K562 (cell line): ENCODE results near the gene SEMA6B. TPM values are rescaled to one million over a fixed set of nuclear protein-coding genes. Genes with fewer than 3 reads are reported as not detected.

ENCODE experiments used
- ATAC-seq: fragments of 200-7000 bp; cut with Tn5 transposase; 3 replicates; pipeline ENCODE4 v1.9.1; 2020; ENCODE audit warnings: moderate library complexity
- BruUV-seq: library from RNA; stranded (reverse); fragments of 400-500 nt; replicated peaks from 2 replicates; lab custom pipeline; 2021; lab: Mats Ljungman, UMichigan
- CTCF ChIA-PET: fragments of 300-600 bp; formaldehyde crosslinking; extraction: SDS; loops from one replicate; lab custom pipeline; 2021; ENCODE audit warnings: low intra/inter-chr PET ratio; lab: Yijun Ruan, JAX
- POLR2A ChIA-PET: fragments of 300-600, 350-650 bp; sonication (Branson Sonifier 250); formaldehyde crosslinking; extraction: SDS; loops from one replicate; lab custom pipeline; 2021; ENCODE audit warnings: antibody characterized with exemption, inconsistent platforms; lab: Yijun Ruan, JAX
- DNase-seq, 4 experiments: peaks; one replicate each; pipeline versions ENCODE4 v3.0.0 to v3.0.0-alpha.2; 2011 to 2018; ENCODE audit warnings: low spot score in 3 of 4, mixed read lengths in 3 of 4; ENCODE audit errors: extremely low read depth in 1 of 4
- FAIRE-seq: peaks from 2 replicates; lab custom pipeline; 2011; peaks lifted over from hg19 to GRCh38; lab: Jason Lieb, UNC
- H2AFZ ChIP-seq: 2 replicates; pipeline ENCODE4 v1.6.0; 2011; ENCODE audit warnings: low read depth, low read length, control low read depth, inconsistent platforms
- H3K27ac ChIP-seq: fragments of 200-600 bp; 3 replicates; pipeline ENCODE4 v1.8.0; 2011; ENCODE audit warnings: low read depth, mild to moderate bottlenecking, control low read depth, inconsistent platforms, low read length, moderate library complexity, mixed read lengths; ENCODE audit errors: extremely low read depth
- H3K27me3 ChIP-seq, 2 experiments: fragments of 300-600 bp in 1 of 2; 2 replicates in 1 of 2; 3 replicates in 1 of 2; pipeline versions ENCODE4 v1.6.0 to v1.8.0; 2011; ENCODE audit warnings: inconsistent platforms in 2 of 2, low read length in 2 of 2, mild to moderate bottlenecking in 1 of 2, mixed read lengths in 1 of 2, moderate library complexity in 1 of 2; ENCODE audit not compliant: control insufficient read depth in 2 of 2, insufficient read depth in 2 of 2
- H3K36me3 ChIP-seq: fragments of 300-600 bp; 3 replicates; pipeline ENCODE4 v1.8.0; 2011; ENCODE audit warnings: mild to moderate bottlenecking, low read length, inconsistent platforms; ENCODE audit not compliant: control insufficient read depth, insufficient read depth
- H3K4me1 ChIP-seq, 2 experiments: fragments of 200-600 bp in 1 of 2; replicated peaks in 1 of 2; 2 replicates in 1 of 2; 3 replicates in 1 of 2; pipeline versions ENCODE4 v1.5.1 to v1.8.0; 2011; ENCODE audit warnings: inconsistent platforms in 2 of 2, low read length in 2 of 2, mild to moderate bottlenecking in 1 of 2, mixed read lengths in 1 of 2, moderate library complexity in 1 of 2; ENCODE audit not compliant: control insufficient read depth in 2 of 2, insufficient read depth in 2 of 2
- H3K4me2 ChIP-seq: 2 replicates; pipeline ENCODE4 v1.6.1; 2011; ENCODE audit warnings: low read length, control low read depth, inconsistent platforms, mixed read lengths; ENCODE audit not compliant: insufficient read depth
- H3K4me3 ChIP-seq: fragments of 200-600 bp; sonication (generic), shearing (Covaris generic); 2 replicates; pipeline ENCODE4 v1.5.1; 2016; ENCODE audit warnings: control low read depth, inconsistent platforms
- H3K79me2 ChIP-seq: fragments of 200-600 bp; 3 replicates; pipeline ENCODE4 v1.8.0; 2011; ENCODE audit warnings: low read length, inconsistent platforms; ENCODE audit not compliant: control insufficient read depth, insufficient read depth
- H3K9ac ChIP-seq, 2 experiments: 2 replicates each; pipeline versions ENCODE4 v1.6.0 to v1.6.1; 2011; ENCODE audit warnings: low read depth in 2 of 2, low read length in 2 of 2, control low read depth in 1 of 2, inconsistent platforms in 1 of 2, mild to moderate bottlenecking in 1 of 2, mixed read lengths in 1 of 2; ENCODE audit not compliant: insufficient read depth in 1 of 2
- H3K9me1 ChIP-seq: one replicate; pipeline ENCODE4 v1.6.0; 2011; ENCODE audit warnings: inconsistent platforms, mild to moderate bottlenecking, low read length, moderate library complexity; ENCODE audit not compliant: control insufficient read depth, insufficient read depth
- H3K9me3 ChIP-seq: replicated peaks from 2 replicates; pipeline ENCODE4 v1.5.1; 2011; ENCODE audit warnings: low read depth, low read length, inconsistent platforms; ENCODE audit not compliant: control insufficient read depth, insufficient read depth
- H4K20me1 ChIP-seq: replicated peaks from 2 replicates; pipeline ENCODE4 v1.6.1; 2011; ENCODE audit warnings: low read length, inconsistent platforms, mixed read lengths; ENCODE audit not compliant: control insufficient read depth, insufficient read depth
- BDP1 ChIP-seq: IDR thresholded peaks from 3 replicates; pipeline ENCODE4 v1.6.1; 2011; ENCODE audit not compliant: insufficient read length, insufficient read depth
- CREM ChIP-seq: IDR thresholded peaks from 2 replicates; pipeline ENCODE4 v1.6.1; 2014; ENCODE audit warnings: antibody characterized with exemption, low read depth
- HMGN3 ChIP-seq: IDR thresholded peaks from 2 replicates; pipeline ENCODE4 v1.6.1; 2011; ENCODE audit warnings: borderline replicate concordance, low read depth, mild to moderate bottlenecking, mixed read lengths, low read length; ENCODE audit not compliant: insufficient read length; ENCODE audit errors: extremely low read depth
- MEF2A ChIP-seq: IDR thresholded peaks from 2 replicates; pipeline ENCODE4 v1.6.1; 2011; ENCODE audit warnings: low read depth, mild to moderate bottlenecking, low read length, moderate library complexity; ENCODE audit not compliant: control insufficient read depth
- NRF1 ChIP-seq, 2 experiments: fragments of 450-650 bp; IDR thresholded peaks in 1 of 2; conservative IDR thresholded peaks in 1 of 2; 2 replicates each; pipeline ENCODE4 v1.6.1; 2014; ENCODE audit warnings: mild to moderate bottlenecking in 2 of 2
- PHF8 ChIP-seq: fragments of 200-600 bp; sonication (generic); IDR thresholded peaks from 2 replicates; pipeline ENCODE4 v1.6.1; 2012; ENCODE audit warnings: mixed run types, mild to moderate bottlenecking, inconsistent platforms, low read length, moderate library complexity, borderline replicate concordance
- RCOR1 ChIP-seq, 2 experiments: IDR thresholded peaks; 2 replicates each; pipeline ENCODE4 v1.6.1; 2012; ENCODE audit warnings: low read depth in 2 of 2, low read length in 2 of 2, borderline replicate concordance in 1 of 2, improper control_type of control experiment in 1 of 2
- SAP30 ChIP-seq: fragments of 200-600 bp; sonication (generic); IDR thresholded peaks from 2 replicates; pipeline ENCODE4 v1.6.1; 2012; ENCODE audit warnings: borderline replicate concordance, low read depth, mild to moderate bottlenecking, moderate library complexity, low read length, control low read depth, inconsistent platforms; ENCODE audit not compliant: insufficient read depth, poor library complexity, severe bottlenecking
- SMARCA5 ChIP-seq: fragments of 450-650 bp; IDR thresholded peaks from 2 replicates; pipeline ENCODE4 v1.6.1; 2016
- USF1 ChIP-seq: sonication (generic); formaldehyde crosslinking; IDR thresholded peaks from 2 replicates; pipeline ENCODE4 v1.9.0; 2022; ENCODE audit warnings: mild to moderate bottlenecking, missing genetic modification reagents
- ZNF586 ChIP-seq: fragments of 450-650 bp; formaldehyde crosslinking; conservative IDR thresholded peaks from 2 replicates; pipeline ENCODE4 v1.4.0; 2020; ENCODE audit warnings: mild to moderate bottlenecking, moderate library complexity
- WGBS: fragments of 100-300 bp; shearing (Covaris generic); methylation state at CpG from one replicate; pipeline ENCODE4 v1.1.6; 2016; ENCODE audit warnings: low coverage, mixed read lengths; ENCODE audit not compliant: insufficient coverage; ENCODE audit errors: missing lambda C conversion rate; 5-methylcytosine and 5-hydroxymethylcytosine counted together
- in situ Hi-C: fragments of 300-500 bp; cut with MboI; formaldehyde crosslinking; loops from 4 replicates; pipeline ENCODE4 v1.15.0; 2018; ENCODE audit warnings: inconsistent platforms, mixed read lengths
- intact Hi-C: fragments of 100-400 bp; cut with micrococcal nuclease; formaldehyde crosslinking; loops from 2 replicates; pipeline ENCODE4 v1.14.2; 2022
- polyA plus RNA-seq, 8 experiments: library from polyadenylated mRNA; depleted of rRNA in 4 of 8; stranded (reverse) in 5 of 8; unstranded in 3 of 8; fragments of >200 nt; fragmentation: Nextera tagmentation in 2 of 8; fragmentation: Illumina TruSeq in 1 of 8; extraction: Ambion mirVana in 2 of 8; extraction: Trizol in 1 of 8; gene quantifications; 2 replicates each; pipeline versions ENCODE4 v1.2.1 to v1.2.3, GENCODE V29; 2011 to 2014; ENCODE audit warnings: inconsistent platforms in 1 of 8, missing spikeins in 1 of 8
- total RNA-seq, 7 experiments: library from RNA; depleted of rRNA in 6 of 7; stranded (reverse); fragments of >200 nt in 6 of 7; fragmentation: Illumina TruSeq in 2 of 7; extraction: Trizol in 2 of 7; gene quantifications; 2 replicates each; pipeline versions ENCODE4 v1.2.1 to v1.2.3, GENCODE V29; 2011 to 2021; ENCODE audit warnings: low replicate concordance in 1 of 7
- TF ChIP-seq, protein P1 (sequence below), 3 experiments: fragments of 200-800 bp in 1 of 3; sonication (Bioruptor generic) in 1 of 3; sonication (generic) in 1 of 3; formaldehyde crosslinking in 1 of 3; IDR thresholded peaks; 2 replicates each; pipeline versions ENCODE4 v1.6.1 to v1.8.0; 2016 to 2022; ENCODE audit warnings: mild to moderate bottlenecking in 2 of 3, missing compliant biosample characterization in 2 of 3, missing genetic modification characterization in 2 of 3, missing genetic modification reagents in 1 of 3
- TF ChIP-seq, protein P2 (sequence below): fragments of 450-650 bp; IDR thresholded peaks from 2 replicates; pipeline ENCODE4 v1.6.1; 2016
- TF ChIP-seq, protein P3 (sequence below): sonication (generic); formaldehyde crosslinking; IDR thresholded peaks from 2 replicates; pipeline ENCODE4 v1.5.0; 2020; ENCODE audit warnings: missing genetic modification reagents
- TF ChIP-seq, protein P4 (sequence below): conservative IDR thresholded peaks from 2 replicates; pipeline ENCODE4 v1.6.1; 2011; ENCODE audit warnings: low read depth, mild to moderate bottlenecking, low read length; ENCODE audit not compliant: control insufficient read depth

Gene SEMA6B
- total and polyA plus RNA-seq, 9 of the 15 experiments (the other 6 are each of a cell fraction or from before 2014, with no cell fraction given), result 0.65 to 4.6 (median 2.5) TPM; not detected in 2

DNA sequence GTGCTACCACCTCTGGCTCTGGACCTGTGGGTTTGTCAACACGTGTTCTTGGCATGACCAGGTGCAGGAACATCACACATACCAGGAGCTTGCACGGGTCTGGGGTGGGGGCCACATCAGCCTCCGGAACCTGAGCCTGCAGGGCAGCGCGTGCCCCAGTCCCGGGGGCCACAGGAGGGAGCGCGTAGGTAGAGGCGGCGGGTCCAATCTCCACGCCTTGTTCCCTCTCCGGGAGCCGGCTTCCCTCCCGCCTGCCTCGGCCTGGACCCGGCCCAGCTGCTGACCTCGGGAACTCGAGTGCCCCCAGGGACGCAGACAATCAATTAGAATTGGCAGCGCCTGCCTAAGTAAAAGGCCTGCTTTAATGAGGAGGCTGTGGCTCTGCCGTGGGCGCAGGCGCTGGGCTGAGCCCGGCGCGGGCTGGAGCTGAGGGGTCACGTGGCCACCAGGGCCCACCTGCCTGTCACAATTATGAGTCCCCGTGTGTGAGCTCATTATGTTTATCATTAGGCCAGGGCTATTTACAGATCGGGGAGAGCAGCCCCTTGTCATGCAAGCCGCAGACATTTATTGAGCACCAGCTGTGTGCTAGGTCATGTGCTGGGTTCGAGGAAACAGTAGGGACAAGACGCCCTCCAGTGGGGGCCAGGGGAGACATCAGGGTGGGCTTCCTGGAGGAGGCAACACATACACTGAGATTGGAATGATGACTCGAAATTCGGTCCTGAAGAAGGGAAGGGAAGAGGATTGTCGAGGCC is 47.6 kb upstream of the SEMA6B start:
- Histone ChIP-seq H3K9ac (peak overlapping the region in 1 of 2 experiments; percentile 81; a peak in 2 of 4 replicates), H3K9me3 (no peaks in the 10 kb centered on the region), H3K27ac (no peak overlapping the region), H2AFZ (peak overlapping the region; percentile 75), H4K20me1 (no peaks in the 10 kb centered on the region), H3K27me3 (peaks cover 0 to 3% of the 10 kb centered on the region in 2 experiments; a peak in 1 of 5 replicates), H3K4me1 (peaks cover 5 to 12% of the 10 kb centered on the region in 2 experiments; a peak in 3 of 5 replicates), H3K9me1 (no peaks in the 10 kb centered on the region), H3K36me3 (no peaks in the 10 kb centered on the region), H3K4me3 (no peak overlapping the region), H3K79me2 (no peaks in the 10 kb centered on the region), H3K4me2 (peak overlapping the region; percentile 44)
- ChIA-PET CTCF (no interaction called here), POLR2A (interaction anchor here (0.5 to 1.1 kb wide), 4 partner anchors 10 to 36 kb away, joined by 3 to 6 read pairs (median 4); no protein-coding TSS in a partner anchor)
- BruUV-seq, result no TSS peak
- peak; percentile 68 for ATAC-seq
- intact Hi-C loops (no loop called here), in situ Hi-C loops (no loop called here)
- peak in 3 of 4 experiments; percentile 39 to 57 (median 55) for DNase-seq
- 12% methylated on average over 33 of the region's 35 CpGs for WGBS
- peak; percentile 6 for FAIRE-seq
- TF ChIP-seq SMARCA5, result peak; percentile 95
- peak; percentile 84 for TF ChIP-seq USF1 (CRISPR knock-in tag)
- no peak for TF ChIP-seq MEF2A
- TF ChIP-seq PHF8, result no peak
- TF ChIP-seq BDP1, result no peak
- TF ChIP-seq, protein P1, sequence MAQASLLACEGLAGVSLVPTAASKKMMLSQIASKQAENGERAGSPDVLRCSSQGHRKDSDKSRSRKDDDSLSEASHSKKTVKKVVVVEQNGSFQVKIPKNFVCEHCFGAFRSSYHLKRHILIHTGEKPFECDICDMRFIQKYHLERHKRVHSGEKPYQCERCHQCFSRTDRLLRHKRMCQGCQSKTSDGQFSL (CRISPR knock-in tag; IDR thresholded peaks at IDR 0.05), result no peak
- TF ChIP-seq, protein P1 (tag; IDR thresholded peaks at IDR 0.05), result no peak
- peak in 1 of 2 experiments; percentile 27; a peak in 1 of 4 replicates for TF ChIP-seq RCOR1 (IDR thresholded peaks at IDR 0.05; ENCODE audit: borderline replicate concordance in 1 of 2, low read depth in 2 of 2, low read length in 2 of 2)
- peak; percentile 74 to 78 for TF ChIP-seq NRF1 (conservative IDR thresholded peaks at IDR 0.05 in 1 of 2, IDR thresholded peaks at IDR 0.05 in 1 of 2)
- TF ChIP-seq HMGN3, result no peak
- TF ChIP-seq ZNF586, result no peak
- TF ChIP-seq, protein P2, sequence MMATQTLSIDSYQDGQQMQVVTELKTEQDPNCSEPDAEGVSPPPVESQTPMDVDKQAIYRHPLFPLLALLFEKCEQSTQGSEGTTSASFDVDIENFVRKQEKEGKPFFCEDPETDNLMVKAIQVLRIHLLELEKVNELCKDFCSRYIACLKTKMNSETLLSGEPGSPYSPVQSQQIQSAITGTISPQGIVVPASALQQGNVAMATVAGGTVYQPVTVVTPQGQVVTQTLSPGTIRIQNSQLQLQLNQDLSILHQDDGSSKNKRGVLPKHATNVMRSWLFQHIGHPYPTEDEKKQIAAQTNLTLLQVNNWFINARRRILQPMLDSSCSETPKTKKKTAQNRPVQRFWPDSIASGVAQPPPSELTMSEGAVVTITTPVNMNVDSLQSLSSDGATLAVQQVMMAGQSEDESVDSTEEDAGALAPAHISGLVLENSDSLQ, result peak; percentile 63
- TF ChIP-seq, protein P3, sequence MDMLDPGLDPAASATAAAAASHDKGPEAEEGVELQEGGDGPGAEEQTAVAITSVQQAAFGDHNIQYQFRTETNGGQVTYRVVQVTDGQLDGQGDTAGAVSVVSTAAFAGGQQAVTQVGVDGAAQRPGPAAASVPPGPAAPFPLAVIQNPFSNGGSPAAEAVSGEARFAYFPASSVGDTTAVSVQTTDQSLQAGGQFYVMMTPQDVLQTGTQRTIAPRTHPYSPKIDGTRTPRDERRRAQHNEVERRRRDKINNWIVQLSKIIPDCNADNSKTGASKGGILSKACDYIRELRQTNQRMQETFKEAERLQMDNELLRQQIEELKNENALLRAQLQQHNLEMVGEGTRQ (CRISPR knock-in tag), result peak; percentile 78
- TF ChIP-seq, protein P4, sequence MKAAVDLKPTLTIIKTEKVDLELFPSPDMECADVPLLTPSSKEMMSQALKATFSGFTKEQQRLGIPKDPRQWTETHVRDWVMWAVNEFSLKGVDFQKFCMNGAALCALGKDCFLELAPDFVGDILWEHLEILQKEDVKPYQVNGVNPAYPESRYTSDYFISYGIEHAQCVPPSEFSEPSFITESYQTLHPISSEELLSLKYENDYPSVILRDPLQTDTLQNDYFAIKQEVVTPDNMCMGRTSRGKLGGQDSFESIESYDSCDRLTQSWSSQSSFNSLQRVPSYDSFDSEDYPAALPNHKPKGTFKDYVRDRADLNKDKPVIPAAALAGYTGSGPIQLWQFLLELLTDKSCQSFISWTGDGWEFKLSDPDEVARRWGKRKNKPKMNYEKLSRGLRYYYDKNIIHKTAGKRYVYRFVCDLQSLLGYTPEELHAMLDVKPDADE, result no peak
- no peak for TF ChIP-seq CREM
- no peak for TF ChIP-seq SAP30
